Measurements from ENCODE around the gene CACHD1.

DNA sequence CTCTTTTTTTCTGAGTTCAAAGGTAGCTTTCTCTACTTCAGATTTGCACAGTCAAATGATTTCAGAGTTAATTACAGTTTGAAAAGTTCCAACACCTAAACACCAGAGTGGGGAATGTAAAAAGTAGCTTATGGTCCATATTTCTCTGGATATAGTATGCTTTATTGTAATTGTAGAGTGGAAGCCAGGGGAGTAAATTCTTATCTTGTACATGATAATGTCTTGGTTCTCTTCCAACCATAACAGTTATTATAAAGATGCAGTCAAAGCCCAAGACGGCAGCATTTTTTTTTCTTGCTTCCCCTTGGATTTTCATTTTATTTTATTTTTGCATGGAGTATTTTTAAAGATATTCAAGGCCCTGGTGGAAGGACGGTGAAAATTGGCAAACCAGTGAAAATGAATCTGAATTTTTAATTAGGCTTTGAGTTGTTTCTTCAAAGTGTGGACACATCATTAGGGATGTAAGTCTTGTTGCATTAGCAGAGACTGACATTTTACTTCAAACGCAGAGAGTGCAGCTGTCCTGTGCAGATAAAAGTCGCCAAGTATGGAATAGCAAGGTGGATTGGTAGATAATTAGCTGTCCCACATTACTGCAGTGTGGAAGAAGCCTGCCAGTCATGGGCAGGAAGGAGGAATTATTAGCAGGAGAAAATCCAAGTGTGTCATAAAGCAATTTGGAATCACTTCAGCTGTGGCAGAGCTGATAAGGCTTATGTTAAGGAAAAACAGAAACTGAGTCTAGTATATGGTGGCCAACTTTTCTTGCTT is 11.3 kb downstream of the CACHD1 start:
- TF ChIP-seq, protein P1, sequence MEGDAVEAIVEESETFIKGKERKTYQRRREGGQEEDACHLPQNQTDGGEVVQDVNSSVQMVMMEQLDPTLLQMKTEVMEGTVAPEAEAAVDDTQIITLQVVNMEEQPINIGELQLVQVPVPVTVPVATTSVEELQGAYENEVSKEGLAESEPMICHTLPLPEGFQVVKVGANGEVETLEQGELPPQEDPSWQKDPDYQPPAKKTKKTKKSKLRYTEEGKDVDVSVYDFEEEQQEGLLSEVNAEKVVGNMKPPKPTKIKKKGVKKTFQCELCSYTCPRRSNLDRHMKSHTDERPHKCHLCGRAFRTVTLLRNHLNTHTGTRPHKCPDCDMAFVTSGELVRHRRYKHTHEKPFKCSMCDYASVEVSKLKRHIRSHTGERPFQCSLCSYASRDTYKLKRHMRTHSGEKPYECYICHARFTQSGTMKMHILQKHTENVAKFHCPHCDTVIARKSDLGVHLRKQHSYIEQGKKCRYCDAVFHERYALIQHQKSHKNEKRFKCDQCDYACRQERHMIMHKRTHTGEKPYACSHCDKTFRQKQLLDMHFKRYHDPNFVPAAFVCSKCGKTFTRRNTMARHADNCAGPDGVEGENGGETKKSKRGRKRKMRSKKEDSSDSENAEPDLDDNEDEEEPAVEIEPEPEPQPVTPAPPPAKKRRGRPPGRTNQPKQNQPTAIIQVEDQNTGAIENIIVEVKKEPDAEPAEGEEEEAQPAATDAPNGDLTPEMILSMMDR (IDR thresholded peaks at IDR 0.05 in 2 of 3, conservative IDR thresholded peaks at IDR 0.05 in 1 of 3; ENCODE audit: borderline replicate concordance in 1 of 3, insufficient read depth in 1 of 3, low read depth in 2 of 3, low read length in 2 of 3), result no peak
- TF ChIP-seq, protein P2, sequence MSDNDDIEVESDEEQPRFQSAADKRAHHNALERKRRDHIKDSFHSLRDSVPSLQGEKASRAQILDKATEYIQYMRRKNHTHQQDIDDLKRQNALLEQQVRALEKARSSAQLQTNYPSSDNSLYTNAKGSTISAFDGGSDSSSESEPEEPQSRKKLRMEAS (IDR thresholded peaks at IDR 0.05), result no peak
- TF ChIP-seq ZNF274 (IDR thresholded peaks at IDR 0.05; ENCODE audit: low read depth, low read length) (no peak), EZH2 (IDR thresholded peaks at IDR 0.05) (no peak), EZH2phosphoT487 (IDR thresholded peaks at IDR 0.05; ENCODE audit: borderline replicate concordance) (no peak), POLR2AphosphoS5 (IDR thresholded peaks at IDR 0.05; ENCODE audit: low read depth, low read length) (no peak)

Data from HCT116 (cell line).